Measurements from ENCODE around the gene COL4A1. TPM values are rescaled to one million over a fixed set of nuclear protein-coding genes. Genes with fewer than 3 reads are reported as not detected.

Gene COL4A1
- polyA plus RNA-seq, 1 of the 3 experiments (the other 2 are of a cell fraction) = 30.3 TPM

GRCh38 chr13:110177790-110178189, 129.2 kb downstream of the COL4A1 start:
- Histone ChIP-seq H2AFZ (ENCODE audit: low read depth) (no peak overlapping the region), H3K36me3 (replicated peaks in 1 of 2; ENCODE audit: control insufficient read depth in 1 of 2, insufficient read depth in 2 of 2, low read length in 1 of 2) (peaks cover 54 to 63% of the 10 kb centered on the region in 2 experiments), H3K9ac (no peak overlapping the region), H3K4me2 (no peak overlapping the region), H3K9me3 (no peaks in the 10 kb centered on the region), H3K27ac (ENCODE audit: low read depth in 2 of 2, low read length in 1 of 2) (no peak overlapping the region), H3K9me2 (no peaks in the 10 kb centered on the region), H3F3A (replicated peaks; ENCODE audit: insufficient read depth) (peaks cover 3% of the 10 kb centered on the region), H3K27me3 (ENCODE audit: insufficient read depth) (no peaks in the 10 kb centered on the region), H4K20me1 (ENCODE audit: insufficient read depth) (no peaks in the 10 kb centered on the region), H3K4me3 (ENCODE audit: low read depth in 2 of 2, low read length in 1 of 2) (no peak overlapping the region), H3K4me1 (ENCODE audit: control insufficient read depth in 1 of 2, insufficient read depth in 2 of 2, low read depth in 1 of 2, low read length in 1 of 2) (peaks cover 0 to 5% of the 10 kb centered on the region in 2 experiments; a peak in 1 of 4 replicates), H3K79me2 (ENCODE audit: insufficient read depth) (no peaks in the 10 kb centered on the region)
- 95% methylated on average over 6 of the region's 8 CpGs for WGBS (ENCODE audit: low lambda C conversion rate)
- CTCF ChIA-PET = no interaction called here
- TF ChIP-seq FOXJ3 (CRISPR knock-in tag; IDR thresholded peaks at IDR 0.05) (no peak), SMC3 (IDR thresholded peaks at IDR 0.05; ENCODE audit: low read depth, low read length) (no peak), POLR2AphosphoS5 (IDR thresholded peaks at IDR 0.05; ENCODE audit: low read depth, low read length) (no peak), YY1 (IDR thresholded peaks at IDR 0.05; ENCODE audit: low read depth) (no peak), RXRA (IDR thresholded peaks at IDR 0.05; ENCODE audit: borderline replicate concordance, low read depth) (no peak), NRF1 (IDR thresholded peaks at IDR 0.05; ENCODE audit: low read depth, low read length) (no peak), MEF2A (IDR thresholded peaks at IDR 0.05; ENCODE audit: borderline replicate concordance, low read depth) (no peak), EP300 (IDR thresholded peaks at IDR 0.05; ENCODE audit: borderline replicate concordance in 1 of 2, low read depth in 1 of 2, low read length in 1 of 2) (no peak), FOXM1 (IDR thresholded peaks at IDR 0.05; ENCODE audit: low read depth) (no peak), RCOR1 (IDR thresholded peaks at IDR 0.05; ENCODE audit: low read length) (no peak), CHD2 (IDR thresholded peaks at IDR 0.05; ENCODE audit: low read length, partially characterized antibody) (no peak)
- TF ChIP-seq, protein P1, sequence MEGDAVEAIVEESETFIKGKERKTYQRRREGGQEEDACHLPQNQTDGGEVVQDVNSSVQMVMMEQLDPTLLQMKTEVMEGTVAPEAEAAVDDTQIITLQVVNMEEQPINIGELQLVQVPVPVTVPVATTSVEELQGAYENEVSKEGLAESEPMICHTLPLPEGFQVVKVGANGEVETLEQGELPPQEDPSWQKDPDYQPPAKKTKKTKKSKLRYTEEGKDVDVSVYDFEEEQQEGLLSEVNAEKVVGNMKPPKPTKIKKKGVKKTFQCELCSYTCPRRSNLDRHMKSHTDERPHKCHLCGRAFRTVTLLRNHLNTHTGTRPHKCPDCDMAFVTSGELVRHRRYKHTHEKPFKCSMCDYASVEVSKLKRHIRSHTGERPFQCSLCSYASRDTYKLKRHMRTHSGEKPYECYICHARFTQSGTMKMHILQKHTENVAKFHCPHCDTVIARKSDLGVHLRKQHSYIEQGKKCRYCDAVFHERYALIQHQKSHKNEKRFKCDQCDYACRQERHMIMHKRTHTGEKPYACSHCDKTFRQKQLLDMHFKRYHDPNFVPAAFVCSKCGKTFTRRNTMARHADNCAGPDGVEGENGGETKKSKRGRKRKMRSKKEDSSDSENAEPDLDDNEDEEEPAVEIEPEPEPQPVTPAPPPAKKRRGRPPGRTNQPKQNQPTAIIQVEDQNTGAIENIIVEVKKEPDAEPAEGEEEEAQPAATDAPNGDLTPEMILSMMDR (IDR thresholded peaks at IDR 0.05) = no peak
- POLR2A ChIA-PET = no interaction called here
- DNase-seq = no peak

GRCh38 chr13:110176431-110176830, 130.5 kb downstream of the COL4A1 start:
- ChIA-PET CTCF (no interaction called here), POLR2A (no interaction called here)
- no peaks in the 10 kb centered on the region for H3K79me2 ChIP-seq (ENCODE audit: insufficient read depth)
- WGBS (ENCODE audit: low lambda C conversion rate) = 94% methylated on average over 7 of the region's 7 CpGs
- TF ChIP-seq TCF12 (IDR thresholded peaks at IDR 0.05) = no peak
- TF ChIP-seq, protein P1 (IDR thresholded peaks at IDR 0.05) = no peak
- TF ChIP-seq FOXJ3 (CRISPR knock-in tag; IDR thresholded peaks at IDR 0.05) = no peak
- TF ChIP-seq SIN3A (IDR thresholded peaks at IDR 0.05; ENCODE audit: borderline replicate concordance, low read depth, low read length) = no peak
- no peak for TF ChIP-seq TAF1 (IDR thresholded peaks at IDR 0.05; ENCODE audit: borderline replicate concordance, low read depth, low read length)
- H3K4me1 ChIP-seq (ENCODE audit: control insufficient read depth in 1 of 2, insufficient read depth in 2 of 2, low read depth in 1 of 2, low read length in 1 of 2) = peaks cover 0 to 5% of the 10 kb centered on the region in 2 experiments; a peak in 1 of 4 replicates
- H4K20me1 ChIP-seq (ENCODE audit: insufficient read depth) = no peaks in the 10 kb centered on the region
- H3K4me2 ChIP-seq = no peak overlapping the region
- no peak overlapping the region for H2AFZ ChIP-seq (ENCODE audit: low read depth)
- no peak for DNase-seq
- no peak overlapping the region for H3K27ac ChIP-seq (ENCODE audit: low read depth in 2 of 2, low read length in 1 of 2)
- H3K36me3 ChIP-seq (replicated peaks in 1 of 2; ENCODE audit: control insufficient read depth in 1 of 2, insufficient read depth in 2 of 2, low read length in 1 of 2) = peaks cover 53 to 70% of the 10 kb centered on the region in 2 experiments
- H3K4me3 ChIP-seq (ENCODE audit: low read depth in 2 of 2, low read length in 1 of 2) = no peak overlapping the region
- H3K9me3 ChIP-seq = no peaks in the 10 kb centered on the region
- no peaks in the 10 kb centered on the region for H3K27me3 ChIP-seq (ENCODE audit: insufficient read depth)
- H3F3A ChIP-seq (replicated peaks; ENCODE audit: insufficient read depth) = peaks cover under 1% of the 10 kb centered on the region
- no peaks in the 10 kb centered on the region for H3K9me2 ChIP-seq
- H3K9ac ChIP-seq = no peak overlapping the region
